KMS-11 (cell line): ENCODE results near the gene GALNT15.

ENCODE experiments used
- H2AFZ ChIP-seq: fragments of 200-600 bp; sonication (generic); 2 replicates; pipeline ENCODE4 v1.6.1; 2016; ENCODE audit warnings: antibody characterized with exemption, mixed run types, low read depth
- H3K27ac ChIP-seq: fragments of 200-600 bp; sonication (generic); 2 replicates; pipeline ENCODE4 v1.6.1; 2016; ENCODE audit warnings: mild to moderate bottlenecking, mixed run types
- H3K27me3 ChIP-seq: fragments of 200-600 bp; sonication (generic); 2 replicates; pipeline ENCODE4 v1.6.1; 2017; ENCODE audit warnings: mild to moderate bottlenecking, low read depth, mixed run types, moderate library complexity; ENCODE audit not compliant: insufficient read depth
- H3K36me3 ChIP-seq: fragments of 200-600 bp; sonication (generic); 2 replicates; pipeline ENCODE4 v1.6.1; 2017; ENCODE audit warnings: mild to moderate bottlenecking, mixed run types; ENCODE audit not compliant: insufficient read depth
- H3K4me1 ChIP-seq: fragments of 200-600 bp; sonication (generic); 2 replicates; pipeline ENCODE4 v1.6.1; 2016; ENCODE audit warnings: mild to moderate bottlenecking, low read depth, mixed run types; ENCODE audit not compliant: poor library complexity, severe bottlenecking
- H3K4me2 ChIP-seq: fragments of 200-600 bp; sonication (generic); 2 replicates; pipeline ENCODE4 v1.7.0; 2016; ENCODE audit warnings: mild to moderate bottlenecking, mixed run types
- H3K4me3 ChIP-seq: fragments of 200-600 bp; sonication (generic); IDR thresholded peaks from 2 replicates; pipeline ENCODE4 v1.6.1; 2017; ENCODE audit warnings: low read depth, low read length, mixed read lengths; ENCODE audit not compliant: insufficient read depth
- H3K79me2 ChIP-seq: fragments of 200-600 bp; sonication (generic); 2 replicates; pipeline ENCODE4 v1.6.1; 2016; ENCODE audit warnings: low read depth, mixed run types; ENCODE audit not compliant: insufficient read depth
- H3K9ac ChIP-seq: fragments of 200-600 bp; sonication (generic); 2 replicates; pipeline ENCODE4 v1.6.1; 2016; ENCODE audit warnings: mild to moderate bottlenecking, mixed run types
- H4K20me1 ChIP-seq: fragments of 200-600 bp; sonication (generic); 2 replicates; pipeline ENCODE4 v1.6.1; 2016; ENCODE audit warnings: mild to moderate bottlenecking, mixed run types; ENCODE audit not compliant: insufficient read depth
- TF ChIP-seq, protein P1 (sequence below): fragments of 200-600 bp; sonication (generic); conservative IDR thresholded peaks from 2 replicates; pipeline ENCODE4 v1.6.1; 2017; ENCODE audit warnings: low read depth, mild to moderate bottlenecking, antibody characterized with exemption, low read length, moderate library complexity, mixed read lengths

The GALNT15 gene

DNA sequence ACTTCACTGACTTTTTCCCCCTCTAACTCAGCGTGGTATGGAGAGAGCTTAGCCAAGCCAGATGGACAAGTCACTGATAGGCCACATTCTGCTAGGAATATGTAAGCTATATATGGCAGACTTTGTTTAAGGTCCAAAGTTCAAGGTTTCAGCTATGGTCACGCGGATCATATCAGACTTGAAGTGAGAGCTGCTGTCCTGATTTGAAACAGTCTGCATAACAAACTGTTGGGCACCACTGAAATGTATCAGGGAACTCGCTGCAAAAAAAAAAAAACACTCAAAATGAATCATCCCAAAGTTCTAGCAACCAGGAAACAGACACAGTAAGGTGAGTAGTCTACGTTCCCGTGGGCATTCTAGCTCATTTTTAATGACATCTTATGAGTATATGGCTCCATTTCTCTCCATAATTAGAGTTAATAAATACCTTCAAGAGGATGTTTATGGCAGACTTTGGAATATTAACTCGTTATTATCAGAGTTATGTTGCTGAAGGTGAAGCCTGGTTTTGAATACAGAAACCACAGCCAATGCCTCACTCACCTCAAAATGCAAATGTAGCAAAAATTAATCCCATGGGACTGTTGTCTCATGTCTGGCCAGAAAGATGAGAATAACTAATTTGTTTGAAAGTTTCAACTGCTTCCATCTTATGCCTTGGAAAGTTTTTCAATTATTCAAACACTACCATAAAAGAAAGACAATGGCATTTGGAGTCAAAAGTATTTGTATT is 77.9 kb downstream of the GALNT15 start:
- Histone ChIP-seq H4K20me1 (no peaks in the 10 kb centered on the region), H3K9ac (no peak overlapping the region), H3K4me1 (peaks cover 3% of the 10 kb centered on the region), H3K4me3 (no peak overlapping the region), H3K27me3 (no peaks in the 10 kb centered on the region), H2AFZ (no peak overlapping the region), H3K36me3 (no peaks in the 10 kb centered on the region), H3K79me2 (no peaks in the 10 kb centered on the region), H3K4me2 (no peak overlapping the region), H3K27ac (no peak overlapping the region)
- TF ChIP-seq, protein P1, sequence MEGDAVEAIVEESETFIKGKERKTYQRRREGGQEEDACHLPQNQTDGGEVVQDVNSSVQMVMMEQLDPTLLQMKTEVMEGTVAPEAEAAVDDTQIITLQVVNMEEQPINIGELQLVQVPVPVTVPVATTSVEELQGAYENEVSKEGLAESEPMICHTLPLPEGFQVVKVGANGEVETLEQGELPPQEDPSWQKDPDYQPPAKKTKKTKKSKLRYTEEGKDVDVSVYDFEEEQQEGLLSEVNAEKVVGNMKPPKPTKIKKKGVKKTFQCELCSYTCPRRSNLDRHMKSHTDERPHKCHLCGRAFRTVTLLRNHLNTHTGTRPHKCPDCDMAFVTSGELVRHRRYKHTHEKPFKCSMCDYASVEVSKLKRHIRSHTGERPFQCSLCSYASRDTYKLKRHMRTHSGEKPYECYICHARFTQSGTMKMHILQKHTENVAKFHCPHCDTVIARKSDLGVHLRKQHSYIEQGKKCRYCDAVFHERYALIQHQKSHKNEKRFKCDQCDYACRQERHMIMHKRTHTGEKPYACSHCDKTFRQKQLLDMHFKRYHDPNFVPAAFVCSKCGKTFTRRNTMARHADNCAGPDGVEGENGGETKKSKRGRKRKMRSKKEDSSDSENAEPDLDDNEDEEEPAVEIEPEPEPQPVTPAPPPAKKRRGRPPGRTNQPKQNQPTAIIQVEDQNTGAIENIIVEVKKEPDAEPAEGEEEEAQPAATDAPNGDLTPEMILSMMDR = no peak

DNA sequence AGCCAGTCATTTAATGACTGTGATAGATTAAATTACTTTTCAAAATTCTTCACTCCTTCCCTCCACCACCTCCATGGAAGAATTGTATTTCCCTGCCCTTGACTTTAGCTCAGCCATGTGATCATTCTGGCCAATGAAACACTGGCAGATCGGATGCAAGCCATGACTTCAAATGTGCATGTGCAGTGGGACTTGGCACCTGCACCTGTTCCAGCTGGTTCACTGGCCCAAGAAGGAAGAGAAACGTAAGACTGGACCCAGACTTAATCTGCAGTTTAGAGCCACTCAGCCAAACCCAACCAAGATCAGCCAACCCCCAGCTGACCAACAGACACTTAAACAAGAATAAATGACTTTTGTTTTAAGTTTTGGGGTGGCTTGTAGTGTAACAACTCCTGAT is 78.5 kb downstream of the GALNT15 start:
- Histone ChIP-seq H3K4me3 (no peak overlapping the region), H3K4me2 (no peak overlapping the region), H3K27me3 (no peaks in the 10 kb centered on the region), H2AFZ (no peak overlapping the region), H3K9ac (no peak overlapping the region), H3K4me1 (no peaks in the 10 kb centered on the region), H3K36me3 (no peaks in the 10 kb centered on the region), H4K20me1 (no peaks in the 10 kb centered on the region), H3K79me2 (no peaks in the 10 kb centered on the region), H3K27ac (no peak overlapping the region)
- TF ChIP-seq, protein P1 = no peak

- Histone ChIP-seq H2AFZ (no peak overlapping the region), H3K4me2 (no peak overlapping the region), H3K27me3 (no peaks in the 10 kb centered on the region), H3K79me2 (no peaks in the 10 kb centered on the region), H3K4me3 (no peak overlapping the region), H3K9ac (no peak overlapping the region), H3K36me3 (no peaks in the 10 kb centered on the region), H3K27ac (no peak overlapping the region), H4K20me1 (no peaks in the 10 kb centered on the region), H3K4me1 (no peaks in the 10 kb centered on the region)
- TF ChIP-seq, protein P1 = no peak
These were observed 79.1 kb downstream of the GALNT15 start for GRCh38 chr3:16253601-16254000.

DNA sequence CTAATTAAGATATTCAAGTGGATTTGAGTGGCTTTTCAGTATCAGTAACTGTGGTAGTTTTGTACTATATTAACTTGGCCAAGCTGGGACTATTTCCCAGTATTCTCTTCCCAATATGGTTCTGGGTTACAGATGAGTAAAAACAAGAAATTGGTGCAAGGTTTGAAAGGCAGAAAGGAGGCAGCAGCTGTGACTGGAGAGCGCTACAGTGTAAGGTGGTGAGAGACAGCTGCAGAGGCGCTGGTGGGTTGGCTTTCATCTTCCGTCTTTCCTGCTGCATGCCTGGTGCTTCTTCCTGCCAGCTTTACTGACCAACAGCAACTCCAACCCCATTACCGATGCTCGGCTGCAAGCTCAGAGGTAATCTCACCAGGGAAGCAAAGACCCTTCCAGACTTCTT is 80.4 kb downstream of the GALNT15 start:
- Histone ChIP-seq H2AFZ (no peak overlapping the region), H3K4me3 (no peak overlapping the region), H4K20me1 (no peaks in the 10 kb centered on the region), H3K36me3 (no peaks in the 10 kb centered on the region), H3K79me2 (no peaks in the 10 kb centered on the region), H3K27ac (no peak overlapping the region), H3K4me2 (no peak overlapping the region), H3K27me3 (no peaks in the 10 kb centered on the region), H3K9ac (no peak overlapping the region), H3K4me1 (no peaks in the 10 kb centered on the region)
- TF ChIP-seq, protein P1 = no peak
